ENCODE results near the gene TBR1.

Gene TBR1

DNA sequence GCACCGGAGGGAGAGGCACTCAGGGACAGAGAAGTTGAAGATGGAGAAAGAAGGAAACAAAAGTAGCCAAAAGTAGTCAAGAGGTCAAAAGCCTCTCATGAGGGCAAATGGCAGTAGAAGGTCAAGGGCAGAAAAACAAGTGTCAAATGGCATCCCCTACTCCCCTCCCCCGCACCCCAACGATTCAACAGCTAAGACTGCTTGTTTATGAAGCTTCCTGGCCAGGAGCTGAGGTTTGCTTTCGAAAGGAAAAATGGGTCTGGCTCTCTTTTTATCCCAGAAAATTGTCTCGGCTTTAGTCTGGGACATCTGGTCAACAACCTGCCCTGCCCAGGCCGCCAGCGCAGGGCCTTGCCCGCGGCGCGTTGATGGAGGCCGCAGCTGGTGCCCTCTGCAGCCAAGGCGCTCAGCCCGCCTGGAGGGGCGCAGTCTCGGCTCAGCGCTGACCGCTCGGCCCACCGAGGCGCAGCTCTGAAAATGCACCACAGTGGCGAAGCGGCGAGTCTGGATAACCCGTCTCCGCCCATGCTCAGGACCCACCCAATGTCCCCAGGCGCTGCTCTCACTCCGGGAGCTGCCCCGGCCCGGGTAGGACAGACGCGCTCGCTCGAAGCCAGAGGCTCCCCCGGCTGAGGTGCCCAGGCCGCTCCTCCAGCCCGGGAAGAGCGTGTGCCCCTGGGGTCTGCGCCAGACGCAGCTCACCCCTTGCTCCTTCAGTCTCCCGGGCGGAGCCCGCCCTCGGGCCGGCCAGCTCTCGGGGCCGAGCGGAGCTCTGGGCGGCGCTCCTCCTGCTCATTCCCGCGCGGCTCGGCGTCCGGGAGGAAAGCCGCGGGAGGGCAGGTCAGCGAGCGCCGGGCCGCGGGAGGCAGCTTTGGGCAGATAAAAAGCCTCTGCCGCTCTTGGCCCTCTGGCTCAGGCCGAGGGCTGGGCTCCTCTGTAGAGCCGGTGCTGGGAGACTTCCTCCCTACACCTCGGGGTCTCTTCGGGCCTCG is 1.8 kb upstream of the TBR1 start:
- DNase-seq (ENCODE audit: low read depth in 2 of 3, low spot score in 1 of 3): no peak

DNA sequence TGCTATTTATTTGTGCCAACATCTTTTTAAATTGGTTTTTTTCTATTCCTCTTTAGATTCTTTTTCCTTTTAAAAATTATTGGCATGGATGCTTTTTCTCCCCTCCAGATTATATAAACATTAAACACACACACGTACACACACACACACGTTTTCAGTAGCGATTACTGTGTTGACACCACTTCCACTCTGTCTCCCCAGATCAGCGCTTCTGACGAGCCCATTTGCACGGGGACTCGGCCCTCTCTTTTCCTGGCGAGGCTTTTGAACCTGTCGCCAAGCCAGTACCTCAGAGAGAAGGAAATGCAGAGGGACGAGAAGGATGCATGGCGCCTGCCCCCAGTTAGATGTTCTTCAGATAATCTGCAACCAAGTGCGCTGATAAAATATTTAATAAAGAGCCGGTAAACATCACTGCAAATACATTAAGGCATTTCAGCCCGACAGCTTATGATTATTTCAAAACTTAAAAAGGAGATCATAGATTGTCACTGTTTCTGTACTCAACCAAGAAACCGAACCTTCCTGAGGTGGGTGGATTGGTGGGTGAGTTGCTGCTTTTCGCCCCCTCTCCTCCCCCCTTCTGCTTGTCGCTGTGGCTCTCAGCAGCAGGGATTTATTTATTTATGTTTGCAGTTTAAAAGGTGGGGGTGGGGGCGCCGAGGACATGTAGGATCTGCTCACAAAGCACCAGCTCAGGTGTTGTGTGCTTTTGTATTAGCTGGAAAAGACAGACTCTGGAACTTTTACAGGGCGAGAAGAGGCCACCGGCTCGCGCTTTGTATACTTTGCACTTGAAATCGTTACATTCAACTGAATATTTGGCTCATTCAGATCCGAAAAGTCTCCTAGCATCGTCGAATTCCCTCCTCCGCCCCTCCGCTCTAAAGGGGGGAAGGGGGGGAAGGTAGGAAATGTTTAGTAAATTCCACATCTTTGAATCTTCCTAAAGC is 787 bp upstream of the TBR1 start:
- no peak for DNase-seq (ENCODE audit: low read depth in 2 of 3, low spot score in 1 of 3)

DNA sequence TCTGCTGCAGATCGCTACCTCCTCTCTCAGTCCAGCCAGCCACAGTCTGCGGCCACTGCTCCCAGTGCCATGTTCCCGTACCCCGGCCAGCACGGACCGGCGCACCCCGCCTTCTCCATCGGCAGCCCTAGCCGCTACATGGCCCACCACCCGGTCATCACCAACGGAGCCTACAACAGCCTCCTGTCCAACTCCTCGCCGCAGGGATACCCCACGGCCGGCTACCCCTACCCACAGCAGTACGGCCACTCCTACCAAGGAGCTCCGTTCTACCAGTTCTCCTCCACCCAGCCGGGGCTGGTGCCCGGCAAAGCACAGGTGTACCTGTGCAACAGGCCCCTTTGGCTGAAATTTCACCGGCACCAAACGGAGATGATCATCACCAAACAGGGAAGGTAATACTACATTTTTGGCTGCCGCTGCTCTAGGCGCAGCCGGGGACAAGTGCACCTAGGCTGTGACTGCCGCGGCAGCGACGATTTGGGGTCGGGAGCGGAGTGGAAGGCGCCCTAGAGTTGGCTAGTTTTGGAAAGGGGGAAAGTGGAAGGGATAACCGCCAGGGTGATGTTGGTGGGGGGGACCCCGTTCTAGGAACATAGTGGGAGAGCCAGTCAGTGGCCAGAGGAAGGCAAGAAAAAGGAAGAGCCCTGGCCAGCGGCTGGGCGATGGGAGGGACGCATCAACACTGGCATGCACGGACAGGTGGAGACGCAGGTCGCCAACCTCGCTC is 776 bp downstream of the TBR1 start:
- no peak for DNase-seq (ENCODE audit: low read depth in 2 of 3, low spot score in 1 of 3)

DNA sequence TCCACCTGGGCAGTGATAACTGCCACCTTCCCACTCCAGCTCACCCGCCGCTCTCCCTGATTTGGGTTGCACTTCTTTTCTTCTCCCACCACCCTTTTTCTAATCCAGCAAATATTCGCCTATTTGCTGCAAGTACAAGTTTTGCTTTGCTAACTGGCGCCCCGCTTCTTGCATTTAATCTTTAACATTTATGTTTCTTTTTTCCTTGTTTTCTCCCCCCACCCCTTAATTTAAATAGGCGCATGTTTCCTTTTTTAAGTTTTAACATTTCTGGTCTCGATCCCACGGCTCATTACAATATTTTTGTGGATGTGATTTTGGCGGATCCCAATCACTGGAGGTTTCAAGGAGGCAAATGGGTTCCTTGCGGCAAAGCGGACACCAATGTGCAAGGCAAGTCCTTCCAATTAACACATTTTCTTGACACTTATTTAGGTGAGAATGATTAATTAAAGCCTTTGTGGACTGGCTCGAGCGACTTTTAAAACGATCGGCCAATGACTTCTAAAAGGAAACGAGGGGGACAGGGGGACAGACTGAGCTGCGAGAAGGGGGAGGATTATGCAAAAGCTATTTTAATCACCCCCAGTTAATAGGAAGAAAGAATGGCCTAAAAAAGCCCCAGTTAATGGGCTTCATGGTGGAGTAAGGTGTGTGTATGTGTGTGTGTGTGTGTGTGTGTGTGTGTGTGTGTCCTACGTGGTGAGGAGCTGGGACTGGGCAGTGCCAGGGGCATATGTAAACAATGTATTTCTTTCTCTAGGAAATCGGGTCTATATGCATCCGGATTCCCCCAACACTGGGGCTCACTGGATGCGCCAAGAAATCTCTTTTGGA is 1.6 kb downstream of the TBR1 start:
- DNase-seq (ENCODE audit: low read depth in 2 of 3, low spot score in 1 of 3): no peak

DNA sequence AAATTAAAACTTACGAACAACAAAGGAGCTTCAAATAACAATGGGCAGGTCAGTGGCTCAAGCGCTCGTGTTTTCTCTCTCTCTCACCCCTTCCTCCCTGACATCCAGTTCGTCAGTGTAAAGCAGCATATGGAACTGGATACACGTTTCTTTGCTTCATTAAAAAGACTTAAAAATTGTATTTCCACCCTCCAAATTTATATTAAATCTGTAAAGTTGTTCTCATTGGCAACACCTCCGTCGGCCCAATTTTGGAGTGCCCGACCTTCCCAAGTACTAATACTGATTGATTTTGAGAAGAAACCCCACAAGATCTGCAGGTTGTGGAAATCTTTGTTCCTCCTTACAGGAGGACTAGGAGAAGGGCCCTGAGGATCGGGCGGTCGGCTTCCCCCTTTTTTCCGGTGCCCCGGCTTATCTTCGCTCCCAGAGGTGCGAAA is 2.2 kb downstream of the TBR1 start:
- no peak for DNase-seq (ENCODE audit: low read depth in 2 of 3, low spot score in 1 of 3)

DNA sequence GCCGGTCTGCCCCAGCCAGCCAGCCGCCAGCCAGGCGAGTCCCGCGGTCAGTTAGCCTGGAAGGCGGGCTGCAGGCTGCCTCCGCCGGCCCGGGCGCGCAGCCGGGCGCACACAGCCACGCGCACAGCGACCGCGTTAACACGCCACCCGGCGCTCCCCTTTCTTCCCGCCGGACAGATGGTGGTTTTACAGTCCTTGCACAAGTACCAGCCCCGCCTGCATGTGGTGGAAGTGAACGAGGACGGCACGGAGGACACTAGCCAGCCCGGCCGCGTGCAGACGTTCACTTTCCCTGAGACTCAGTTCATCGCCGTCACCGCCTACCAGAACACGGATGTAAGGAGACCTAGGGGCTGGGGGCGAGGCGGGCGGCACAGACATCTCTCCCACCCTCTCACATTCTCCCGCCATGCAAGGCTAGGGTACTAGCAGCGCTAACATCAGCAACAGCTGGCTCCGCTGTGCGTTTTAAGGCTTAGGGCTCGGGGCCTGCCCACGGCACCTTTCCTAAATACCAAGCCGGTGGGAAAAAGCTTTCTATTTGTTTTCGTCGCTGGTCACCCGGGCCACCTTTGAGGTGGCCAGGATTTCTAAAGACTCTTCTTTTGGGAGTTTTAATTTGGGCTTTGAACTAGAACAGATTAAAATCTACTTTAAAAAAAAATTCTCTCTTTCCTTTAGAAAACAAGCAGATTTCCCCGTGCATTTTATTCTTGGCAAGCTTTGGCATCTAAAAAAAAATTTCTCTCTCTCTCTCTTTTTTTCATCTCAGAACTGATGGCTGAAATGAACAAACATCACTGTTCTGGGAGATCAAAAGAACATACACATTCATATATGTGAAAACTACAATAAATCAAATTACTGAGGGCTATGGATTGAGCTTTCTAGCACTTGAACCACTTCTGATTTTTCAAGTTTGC is 2.9 kb downstream of the TBR1 start:
- no peak for DNase-seq (ENCODE audit: low read depth in 2 of 3, low spot score in 1 of 3)

DNA sequence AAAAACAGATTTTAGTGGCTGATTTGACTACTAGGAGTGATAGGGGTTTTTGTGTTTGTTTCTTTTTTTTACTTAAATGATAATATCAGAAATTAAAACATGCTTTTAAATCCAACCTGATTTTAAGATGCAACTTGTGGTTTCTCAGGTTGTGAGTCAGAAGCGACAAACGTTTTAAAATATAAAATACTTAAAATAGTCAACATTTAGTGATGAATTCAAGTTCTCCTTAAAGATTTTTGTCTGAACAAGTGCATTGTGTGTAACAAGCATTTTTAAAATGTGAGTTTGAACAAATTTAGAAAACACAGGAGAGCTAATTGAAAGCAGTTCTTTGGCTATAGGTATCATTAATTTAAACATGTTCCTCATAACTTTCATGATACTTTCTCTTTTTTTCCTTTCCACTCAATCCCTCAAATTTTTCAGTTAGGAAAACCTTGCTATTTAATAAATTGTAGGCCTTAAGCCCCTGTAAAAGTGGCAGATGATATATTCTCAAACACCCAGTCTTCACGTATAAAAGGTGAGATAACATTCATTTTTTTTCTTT is 3.6 kb downstream of the TBR1 start:
- no peak for DNase-seq (ENCODE audit: low read depth in 2 of 3, low spot score in 1 of 3)

DNA sequence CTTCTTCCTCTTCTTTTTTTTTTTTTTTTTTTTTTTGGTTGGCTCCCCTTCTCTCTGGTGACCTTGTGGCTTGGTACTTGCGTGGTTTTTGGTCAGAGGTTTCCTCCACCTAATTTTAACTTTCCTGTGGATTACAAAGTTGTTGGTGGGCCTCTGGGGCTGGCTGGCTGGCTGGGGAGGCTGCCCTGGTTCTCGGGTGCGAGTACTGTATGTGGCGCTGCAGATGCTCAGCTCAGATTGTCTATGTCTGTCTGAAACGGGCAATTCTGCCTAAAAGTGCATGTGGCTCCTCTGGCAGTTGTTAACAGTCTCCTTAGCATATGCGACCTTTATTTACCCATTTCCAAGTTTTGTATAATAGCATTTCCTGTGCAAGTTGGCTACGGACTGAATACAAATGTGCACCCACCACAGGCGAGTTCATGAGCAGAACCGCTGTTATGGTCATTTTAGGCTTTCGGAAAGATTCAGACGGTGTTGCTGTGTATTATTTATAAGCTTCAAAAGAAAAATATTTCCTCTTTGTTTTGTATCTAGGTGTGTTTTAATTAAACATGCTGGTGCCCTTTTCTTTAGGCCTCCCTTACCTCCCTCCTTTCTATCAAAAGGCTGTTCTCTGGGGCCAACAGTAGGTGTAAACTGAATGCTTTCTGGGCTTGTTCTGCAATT is 4.4 kb downstream of the TBR1 start:
- no peak for DNase-seq (ENCODE audit: low read depth in 2 of 3, low spot score in 1 of 3)

DNA sequence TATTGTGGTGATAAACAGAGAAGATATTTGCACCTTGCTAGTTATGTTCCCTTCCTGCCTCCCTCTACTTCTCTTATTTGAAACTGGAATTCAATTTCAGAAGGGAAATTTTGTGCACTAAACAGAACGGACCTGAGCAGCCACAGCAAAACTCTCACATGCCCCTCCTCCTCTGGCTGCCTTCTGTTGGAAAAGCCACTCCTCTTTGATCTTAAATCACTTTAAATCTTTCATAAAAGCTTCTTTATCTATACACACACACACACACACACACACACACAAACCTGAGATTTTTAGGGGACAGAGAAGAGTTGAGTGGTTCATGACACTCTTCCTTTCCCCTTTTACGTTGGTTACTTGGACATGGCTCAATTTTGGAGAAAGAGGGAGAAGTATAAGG is 5.6 kb downstream of the TBR1 start:
- no peak for DNase-seq (ENCODE audit: low read depth in 2 of 3, low spot score in 1 of 3)

DNA sequence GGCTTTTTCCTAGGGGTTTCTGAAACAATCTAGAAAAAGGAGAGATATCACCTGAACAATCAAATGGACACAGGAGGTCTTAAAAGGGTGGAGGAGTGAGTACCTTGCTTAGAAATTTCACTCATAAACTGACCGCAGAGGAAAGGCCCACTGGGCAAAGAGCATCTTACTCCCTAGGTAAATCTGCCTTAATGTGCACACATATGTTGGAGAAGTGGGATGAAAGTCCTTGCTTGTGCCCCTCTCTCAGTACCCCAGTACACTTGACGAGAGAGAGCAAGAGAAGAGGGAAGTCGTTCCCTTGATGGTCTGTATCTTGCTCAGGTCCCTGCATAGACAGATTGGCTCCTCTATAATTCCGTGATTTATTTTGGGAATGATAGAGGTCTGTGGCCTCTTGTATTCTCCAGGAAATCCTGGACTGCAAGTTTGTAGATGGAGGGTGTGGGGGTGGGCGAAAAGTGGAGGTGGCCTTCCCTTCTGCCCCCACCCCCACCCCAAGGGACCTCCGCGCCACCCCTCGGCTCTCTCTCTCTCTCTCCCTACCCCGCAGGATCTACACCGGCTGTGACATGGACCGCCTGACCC is 6.8 kb downstream of the TBR1 start:
- DNase-seq (ENCODE audit: low read depth in 2 of 3, low spot score in 1 of 3): no peak

DNA sequence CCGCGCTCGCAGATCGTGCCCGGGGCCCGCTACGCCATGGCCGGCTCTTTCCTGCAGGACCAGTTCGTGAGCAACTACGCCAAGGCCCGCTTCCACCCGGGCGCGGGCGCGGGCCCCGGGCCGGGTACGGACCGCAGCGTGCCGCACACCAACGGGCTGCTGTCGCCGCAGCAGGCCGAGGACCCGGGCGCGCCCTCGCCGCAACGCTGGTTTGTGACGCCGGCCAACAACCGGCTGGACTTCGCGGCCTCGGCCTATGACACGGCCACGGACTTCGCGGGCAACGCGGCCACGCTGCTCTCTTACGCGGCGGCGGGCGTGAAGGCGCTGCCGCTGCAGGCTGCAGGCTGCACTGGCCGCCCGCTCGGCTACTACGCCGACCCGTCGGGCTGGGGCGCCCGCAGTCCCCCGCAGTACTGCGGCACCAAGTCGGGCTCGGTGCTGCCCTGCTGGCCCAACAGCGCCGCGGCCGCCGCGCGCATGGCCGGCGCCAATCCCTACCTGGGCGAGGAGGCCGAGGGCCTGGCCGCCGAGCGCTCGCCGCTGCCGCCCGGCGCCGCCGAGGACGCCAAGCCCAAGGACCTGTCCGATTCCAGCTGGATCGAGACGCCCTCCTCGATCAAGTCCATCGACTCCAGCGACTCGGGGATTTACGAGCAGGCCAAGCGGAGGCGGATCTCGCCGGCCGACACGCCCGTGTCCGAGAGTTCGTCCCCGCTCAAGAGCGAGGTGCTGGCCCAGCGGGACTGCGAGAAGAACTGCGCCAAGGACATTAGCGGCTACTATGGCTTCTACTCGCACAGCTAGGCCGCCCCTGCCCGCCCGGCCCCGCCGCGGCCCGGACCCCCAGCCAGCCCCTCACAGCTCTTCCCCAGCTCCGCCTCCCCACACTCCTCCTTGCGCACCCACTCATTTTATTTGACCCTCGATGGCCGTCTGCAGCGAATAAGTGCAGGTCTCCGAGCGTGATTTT is 7.6 kb downstream of the TBR1 start:
- no peak for DNase-seq (ENCODE audit: low read depth in 2 of 3, low spot score in 1 of 3)

DNA sequence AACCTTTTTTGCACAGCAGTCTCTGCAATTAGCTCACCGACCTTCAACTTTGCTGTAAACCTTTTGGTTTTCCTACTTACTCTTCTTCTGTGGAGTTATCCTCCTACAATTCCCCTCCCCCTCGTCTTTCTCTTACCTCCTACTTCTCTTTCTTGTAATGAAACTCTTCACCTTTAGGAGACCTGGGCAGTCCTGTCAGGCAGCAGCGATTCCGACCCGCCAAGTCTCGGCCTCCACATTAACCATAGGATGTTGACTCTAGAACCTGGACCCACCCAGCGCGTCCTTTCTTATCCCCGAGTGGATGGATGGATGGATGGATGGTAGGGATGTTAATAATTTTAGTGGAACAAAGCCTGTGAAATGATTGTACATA is 8.3 kb downstream of the TBR1 start:
- DNase-seq (ENCODE audit: low read depth in 2 of 3, low spot score in 1 of 3): no peak

DNA sequence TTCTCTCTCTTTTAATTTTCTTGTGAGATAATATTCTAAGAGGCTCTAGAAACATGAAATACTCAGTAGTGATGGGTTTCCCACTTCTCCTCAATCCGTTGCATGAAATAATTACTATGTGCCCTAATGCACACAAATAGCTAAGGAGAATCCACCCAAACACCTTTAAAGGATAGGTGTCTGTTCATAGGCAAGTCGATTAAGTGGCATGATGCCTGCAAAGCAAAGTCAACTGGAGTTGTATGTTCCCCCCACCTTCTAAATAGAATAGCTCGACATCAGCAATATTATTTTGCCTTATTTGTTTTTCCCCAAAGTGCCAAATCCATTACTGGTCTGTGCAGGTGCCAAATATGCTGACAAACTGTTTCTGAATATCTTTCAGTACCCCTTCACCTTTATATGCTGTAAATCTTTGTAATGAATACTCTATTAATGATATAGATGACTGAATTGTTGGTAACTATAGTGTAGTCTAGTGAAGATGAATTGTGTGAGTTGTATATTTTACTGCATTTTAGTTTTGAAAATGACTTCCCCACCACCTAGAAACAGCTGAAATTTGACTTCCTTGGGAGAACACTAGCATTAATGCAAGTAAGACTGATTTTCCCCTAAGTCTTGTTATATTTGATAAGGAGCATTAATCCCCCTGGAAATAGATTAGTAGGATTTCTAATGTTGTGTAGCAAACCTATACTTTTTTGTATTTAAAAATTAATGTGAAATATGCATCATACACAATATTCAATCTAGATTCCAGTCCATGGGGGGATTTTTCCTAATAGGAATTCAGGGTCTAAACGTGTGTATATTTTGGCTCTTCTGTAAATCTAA is 9.0 kb downstream of the TBR1 start:
- DNase-seq (ENCODE audit: low read depth in 2 of 3, low spot score in 1 of 3): no peak

DNA sequence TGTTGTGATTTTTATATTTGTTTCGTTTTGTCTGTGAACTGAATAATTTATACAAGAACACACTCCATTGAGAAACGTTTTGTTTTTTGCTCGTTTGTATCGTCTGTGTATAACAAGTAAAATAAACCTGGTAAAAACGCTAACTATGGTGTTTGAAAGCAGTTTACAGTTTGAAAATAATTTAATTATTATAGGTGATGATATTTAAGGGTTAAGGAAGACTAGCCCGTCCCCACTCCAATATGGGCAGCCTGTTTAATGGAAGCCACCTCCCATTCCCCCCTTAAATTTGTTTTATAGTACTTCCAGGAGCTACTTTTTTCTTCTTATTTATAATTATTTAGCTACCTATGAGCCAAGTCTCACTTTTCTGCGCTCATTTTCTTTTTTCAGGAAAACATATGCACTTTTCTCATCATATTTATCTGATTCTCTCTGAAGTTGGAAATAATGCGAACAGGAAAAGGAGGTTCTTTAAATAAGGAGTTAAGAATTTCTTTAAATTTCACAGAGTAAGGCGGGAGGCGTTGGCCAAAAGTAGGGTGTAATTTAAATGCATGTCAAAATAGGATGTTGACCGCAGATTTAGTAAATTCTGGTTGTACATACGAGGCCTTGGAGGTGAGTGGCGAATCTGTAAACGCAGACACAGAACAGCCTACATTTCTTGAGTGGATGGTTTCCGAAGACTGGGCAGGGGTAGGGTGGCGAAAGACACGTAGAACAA is 9.8 kb downstream of the TBR1 start:
- DNase-seq (ENCODE audit: low read depth in 2 of 3, low spot score in 1 of 3): no peak

DNA sequence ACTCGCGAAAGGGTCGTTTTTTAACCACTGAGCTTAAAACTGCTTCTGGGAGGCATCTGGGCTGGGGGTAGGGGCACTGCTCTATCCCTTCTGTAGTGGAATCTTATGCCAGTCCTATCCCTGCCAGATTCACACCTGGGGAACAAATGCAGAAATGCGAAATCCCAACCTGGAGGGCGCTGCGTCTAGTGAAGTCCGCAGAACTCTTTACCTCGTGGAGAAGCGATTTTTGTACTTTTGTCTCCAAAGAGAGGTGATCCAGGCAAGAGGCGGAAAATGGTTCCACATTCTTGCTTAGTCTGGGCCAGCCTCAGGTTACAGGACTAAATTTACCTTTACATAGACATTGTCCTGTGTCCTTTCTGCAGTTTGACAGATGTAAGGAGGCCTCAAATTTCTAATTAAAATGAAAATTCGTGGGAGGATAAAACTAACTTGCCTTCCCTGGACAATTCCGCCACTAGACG is 10.4 kb downstream of the TBR1 start:
- DNase-seq (ENCODE audit: low read depth in 2 of 3, low spot score in 1 of 3): no peak
